Smooth muscle cell (in vitro differentiated cells): ENCODE data around the gene TGFBR3L. TPM values are rescaled to one million over a fixed set of nuclear protein-coding genes. Genes with fewer than 3 reads are reported as not detected.
"Not testable (repeated sequence)": the region's sequence is repeated elsewhere in the genome, so short reads cannot be mapped to it uniquely, and the experiment has no call there.

ENCODE experiments used
- DNase-seq: peaks from one replicate; lab custom pipeline; 2025; ENCODE audit not compliant: unreplicated experiment; lab: John Stamatoyannopoulos, UW
- H2AFZ ChIP-seq: fragments of 200-600 bp; sonication (generic); 2 replicates; pipeline ENCODE4 v1.6.0; 2016; ENCODE audit warnings: antibody characterized with exemption, low read depth, mild to moderate bottlenecking
- H3F3A ChIP-seq: fragments of 200-600 bp; sonication (generic); 2 replicates; pipeline ENCODE4 v1.6.0; 2017; ENCODE audit warnings: antibody characterized with exemption, low read depth
- H3K27ac ChIP-seq: fragments of 200-600 bp; sonication (generic); 2 replicates; pipeline ENCODE4 v1.5.1; 2016; ENCODE audit warnings: low read depth, mild to moderate bottlenecking
- H3K27me3 ChIP-seq: fragments of 200-600 bp; sonication (generic); 2 replicates; pipeline ENCODE4 v1.6.1; 2016; ENCODE audit warnings: low read depth, mild to moderate bottlenecking
- H3K36me3 ChIP-seq: fragments of 200-600 bp; sonication (generic); 2 replicates; pipeline ENCODE4 v1.5.1; 2016; ENCODE audit warnings: low read depth
- H3K4me1 ChIP-seq: fragments of 200-600 bp; sonication (generic); 2 replicates; pipeline ENCODE4 v1.5.1; 2016; ENCODE audit warnings: low read depth
- H3K4me2 ChIP-seq: fragments of 200-600 bp; sonication (generic); 2 replicates; pipeline ENCODE4 v1.6.0; 2016; ENCODE audit warnings: mild to moderate bottlenecking
- H3K4me3 ChIP-seq: fragments of 200-600 bp; sonication (generic); 2 replicates; pipeline ENCODE4 v1.5.1; 2016; ENCODE audit warnings: mild to moderate bottlenecking
- H3K79me2 ChIP-seq: fragments of 200-600 bp; sonication (generic); 2 replicates; pipeline ENCODE4 v1.6.0; 2016; ENCODE audit warnings: low read depth, mild to moderate bottlenecking
- H3K9ac ChIP-seq: fragments of 200-600 bp; sonication (generic); 2 replicates; pipeline ENCODE4 v1.6.0; 2016; ENCODE audit warnings: low read depth
- H3K9me3 ChIP-seq: fragments of 200-600 bp; sonication (generic); replicated peaks from 2 replicates; pipeline ENCODE4 v1.5.1; 2016; ENCODE audit warnings: low read depth
- H4K20me1 ChIP-seq: fragments of 200-600 bp; sonication (generic); 2 replicates; pipeline ENCODE4 v1.6.0; 2016; ENCODE audit warnings: low read depth
- CTCF ChIP-seq: fragments of 200-600 bp; sonication (generic); IDR thresholded peaks from 2 replicates; pipeline ENCODE4 v1.5.1; 2017; ENCODE audit warnings: borderline replicate concordance, mild to moderate bottlenecking, antibody characterized with exemption; ENCODE audit not compliant: insufficient read depth, poor library complexity, severe bottlenecking
- WGBS: methylation state at CpG from one replicate; pipeline ENCODE4 v1.1.7; 2016; ENCODE audit warnings: low lambda C conversion rate; 5-methylcytosine and 5-hydroxymethylcytosine counted together
- polyA plus RNA-seq: library from polyadenylated mRNA; unstranded; fragments of >200 nt; fragmentation: Nextera tagmentation; extraction: Ambion mirVana; gene quantifications from 2 replicates; pipeline ENCODE4 v1.2.1, GENCODE V29; 2016
- total RNA-seq: library from RNA; depleted of rRNA; stranded (reverse); fragments of >200 nt; gene quantifications from 2 replicates; pipeline ENCODE4 v1.2.3, GENCODE V29; 2014

TGFBR3L gene
- total and polyA plus RNA-seq, 2 experiments from 2014 or later = 20.7 to 46.6 TPM

GRCh38 chr19:7927605-7928333, 13.1 kb downstream of the TGFBR3L start:
- peak overlapping the region; percentile 85 for H3K27ac ChIP-seq
- H2AFZ ChIP-seq = no peak overlapping the region
- no peak overlapping the region for H3K9ac ChIP-seq
- no peaks in the 10 kb centered on the region for H3K27me3 ChIP-seq
- H3K9me3 ChIP-seq = no peaks in the 10 kb centered on the region
- H3K4me1 ChIP-seq = no peaks in the 10 kb centered on the region
- no peaks in the 10 kb centered on the region for H3K79me2 ChIP-seq
- 97% methylated on average over 23 of the region's 23 CpGs for WGBS
- no peak for TF ChIP-seq CTCF
- no peak for DNase-seq
- H3K4me3 ChIP-seq = no peak overlapping the region
- no peaks in the 10 kb centered on the region for H3K36me3 ChIP-seq
- H3F3A ChIP-seq = peaks cover 10% of the 10 kb centered on the region
- H4K20me1 ChIP-seq = peaks cover 4% of the 10 kb centered on the region
- H3K4me2 ChIP-seq = peak overlapping the region; percentile 44

- DNase-seq = no peak
- H3K9me3 ChIP-seq = no peaks in the 10 kb centered on the region
- no peak overlapping the region for H3K4me3 ChIP-seq
- peaks cover 4% of the 10 kb centered on the region for H4K20me1 ChIP-seq
- no peaks in the 10 kb centered on the region for H3K27me3 ChIP-seq
- H3K4me1 ChIP-seq = no peaks in the 10 kb centered on the region
- no peaks in the 10 kb centered on the region for H3K79me2 ChIP-seq
- H3K27ac ChIP-seq = peak overlapping the region; percentile 85
- WGBS = 53% methylated on average over 9 of the region's 9 CpGs
- H3K4me2 ChIP-seq = peak overlapping the region; percentile 44
- H3K36me3 ChIP-seq = no peaks in the 10 kb centered on the region
- no peak for TF ChIP-seq CTCF
- H3F3A ChIP-seq = peaks cover 10% of the 10 kb centered on the region
- H3K9ac ChIP-seq = peak overlapping the region; percentile 66
- H2AFZ ChIP-seq = no peak overlapping the region
Measured at GRCh38 chr19:7928334-7928706, 13.7 kb downstream of the TGFBR3L start.

GRCh38 chr19:7928741-7929701, 14.4 kb downstream of the TGFBR3L start:
- Histone ChIP-seq H3F3A (peaks cover 10% of the 10 kb centered on the region), H3K4me2 (peak overlapping the region; percentile 44), H3K9me3 (no peaks in the 10 kb centered on the region), H3K4me1 (no peaks in the 10 kb centered on the region), H4K20me1 (peaks cover 4% of the 10 kb centered on the region), H3K27ac (peak overlapping the region; percentile 85), H2AFZ (no peak overlapping the region), H3K79me2 (no peaks in the 10 kb centered on the region), H3K9ac (peak overlapping the region; percentile 66), H3K36me3 (no peaks in the 10 kb centered on the region), H3K27me3 (no peaks in the 10 kb centered on the region), H3K4me3 (no peak overlapping the region)
- 48% methylated on average over 24 of the region's 24 CpGs for WGBS
- TF ChIP-seq CTCF = peak; percentile 40
- DNase-seq = peak; percentile 15

DNA sequence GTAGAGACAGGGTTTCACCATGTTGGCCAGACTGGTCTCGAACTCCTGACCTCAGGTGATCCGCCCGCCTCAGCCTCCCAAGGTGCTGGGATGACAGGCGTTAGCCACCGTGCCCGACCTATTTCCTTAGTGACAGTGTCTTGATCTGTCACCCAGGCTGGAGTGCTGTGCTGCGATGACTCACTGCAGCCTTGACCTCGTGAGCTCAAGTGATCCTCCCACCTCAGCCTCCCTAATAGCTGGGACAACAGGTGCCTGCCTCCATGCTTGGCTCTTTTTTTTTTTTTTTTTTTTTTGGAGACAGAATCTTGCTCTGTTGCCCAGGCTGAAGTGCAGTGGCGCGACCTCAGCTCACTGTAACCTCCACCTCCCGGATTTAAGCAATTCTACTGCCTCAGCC, 15.4 kb downstream of the TGFBR3L start:
- H2AFZ ChIP-seq, H3K4me3 ChIP-seq, H3K27me3 ChIP-seq, H3K4me1 ChIP-seq, H3K79me2 ChIP-seq, H3K36me3 ChIP-seq, DNase-seq, H4K20me1 ChIP-seq, H3K4me2 ChIP-seq, H3K9me3 ChIP-seq: not testable (repeated sequence)
- H3K9ac ChIP-seq = peak overlapping the region; percentile 28
- H3K27ac ChIP-seq = peak overlapping the region; percentile 85
- WGBS = 90% methylated on average over 11 of the region's 11 CpGs
- peaks cover 10% of the 10 kb centered on the region for H3F3A ChIP-seq
